ENCODE results near the gene LMAN1. TPM values are rescaled to one million over a fixed set of nuclear protein-coding genes. Genes with fewer than 3 reads are reported as not detected.

The LMAN1 gene
- total and polyA plus RNA-seq, 10 of the 15 experiments (the other 5 are each of a cell fraction or from before 2014, with no cell fraction given) = 15.0 to 78.9 (median 67.5) TPM

GRCh38 chr18:59332986-59333385, 26.1 kb downstream of the LMAN1 start (continued):
- TF ChIP-seq ZNF592 (IDR thresholded peaks at IDR 0.05) (no peak), EED (IDR thresholded peaks at IDR 0.05; ENCODE audit: low read depth) (no peak), KDM1A (IDR thresholded peaks at IDR 0.05; ENCODE audit: borderline replicate concordance) (no peak), ATF2 (IDR thresholded peaks at IDR 0.05; ENCODE audit: low read length) (no peak), PRDM15 (CRISPR knock-in tag; IDR thresholded peaks at IDR 0.05) (no peak), CEBPB (IDR thresholded peaks at IDR 0.05; ENCODE audit: borderline replicate concordance in 1 of 2, low read depth in 2 of 2, low read length in 2 of 2) (no peak), GABPA (IDR thresholded peaks at IDR 0.05; ENCODE audit: low read depth) (no peak), NBN (IDR thresholded peaks at IDR 0.05) (no peak), YY1 (IDR thresholded peaks at IDR 0.05; ENCODE audit: low read depth, low read length) (no peak)

All from GM12878 (cell line).